HFFc6 (cell line): ENCODE results near the gene KCNQ1. TPM values are rescaled to one million over a fixed set of nuclear protein-coding genes. Genes with fewer than 3 reads are reported as not detected.

Experiments used
- DNase-seq: peaks from one replicate; pipeline ENCODE4 v3.0.0-alpha.2; 2018
- H3K27ac Mint-ChIP-seq: 2 replicates; pipeline ENCODE4 v1.8.0; 2020; ENCODE audit warnings: mild to moderate bottlenecking, mixed read lengths
- H3K27me3 Mint-ChIP-seq: 2 replicates; pipeline ENCODE4 v1.8.0; 2021; ENCODE audit warnings: mild to moderate bottlenecking, moderate library complexity, mixed read lengths; ENCODE audit not compliant: insufficient read depth
- H3K36me3 Mint-ChIP-seq: 2 replicates; pipeline ENCODE4 v1.8.0; 2021; ENCODE audit warnings: low read depth, mixed read lengths
- H3K4me1 Mint-ChIP-seq: 2 replicates; pipeline ENCODE4 v1.8.0; 2020; ENCODE audit warnings: low read depth, mixed read lengths
- H3K4me3 Mint-ChIP-seq: 2 replicates; pipeline ENCODE4 v1.8.0; 2020; ENCODE audit warnings: mild to moderate bottlenecking, moderate library complexity, mixed read lengths
- H3K9me3 Mint-ChIP-seq: 2 replicates; pipeline ENCODE4 v1.8.0; 2020; ENCODE audit warnings: mild to moderate bottlenecking, mixed read lengths
- total RNA-seq, 6 experiments: library from RNA; stranded (reverse); fragmentation: NEBNext Ultra II Directional; extraction: Animal tissue kit (Norgen Biotek cat#: 25700); gene quantifications; 2 replicates in 1 of 6; 3 replicates in 5 of 6; pipeline ENCODE4 v1.2.3, GENCODE V29; 2021
- TF ChIP-seq, protein P1 (sequence below): fragments of 200-600 bp; sonication (generic); IDR thresholded peaks from 2 replicates; pipeline ENCODE4 v1.5.0; 2021; ENCODE audit warnings: antibody characterized with exemption, mild to moderate bottlenecking

Gene KCNQ1
- total RNA-seq, 6 experiments from 2014 or later = not detected

DNA sequence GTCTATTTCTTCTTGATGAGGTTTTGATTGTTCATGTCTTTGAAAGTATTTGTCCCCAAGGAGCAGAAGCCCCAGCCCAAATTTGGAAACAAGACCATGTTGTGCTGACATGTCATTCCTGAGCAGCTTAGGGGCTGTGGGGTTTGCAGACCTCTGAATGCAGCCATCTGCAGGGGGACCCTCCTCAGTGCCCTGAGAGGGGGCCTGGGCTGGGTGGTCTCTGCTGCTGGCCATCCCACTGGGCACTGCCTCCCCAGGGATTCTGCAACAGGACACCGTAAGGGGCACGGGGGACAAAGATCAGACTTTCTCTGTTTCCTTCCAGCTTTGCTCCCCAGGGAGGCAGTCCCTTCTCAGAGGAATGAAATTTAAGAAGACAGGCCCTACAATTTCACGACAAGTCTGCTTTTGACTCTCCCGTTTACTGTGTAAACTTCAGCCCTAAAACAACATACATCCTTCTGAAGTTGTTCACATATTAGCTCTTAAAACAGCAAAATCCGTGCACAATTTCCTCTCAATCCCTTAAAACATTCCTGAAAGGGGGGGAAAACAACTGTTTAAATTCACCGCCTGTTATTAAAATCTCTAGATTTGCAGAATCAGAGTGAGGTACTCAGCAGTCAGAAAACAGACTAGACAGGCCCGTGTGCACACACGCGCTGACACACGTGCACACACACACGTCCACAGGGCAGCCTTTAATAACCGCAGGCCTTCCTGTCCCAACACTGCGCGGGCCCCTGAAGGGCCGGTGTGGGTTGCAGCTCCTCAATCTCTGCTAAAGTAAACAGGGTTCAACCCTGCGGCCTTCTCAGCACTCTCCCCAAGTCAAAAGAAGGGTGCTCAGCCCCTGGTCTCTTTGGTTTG, 109.8 kb downstream of the KCNQ1 start:
- no peaks in the 10 kb centered on the region for H3K4me1 Mint-ChIP-seq
- H3K36me3 Mint-ChIP-seq = no peaks in the 10 kb centered on the region
- H3K9me3 Mint-ChIP-seq = no peaks in the 10 kb centered on the region
- no peak for DNase-seq
- H3K4me3 Mint-ChIP-seq = no peak overlapping the region
- no peak overlapping the region for H3K27ac Mint-ChIP-seq
- peaks cover 26% of the 10 kb centered on the region for H3K27me3 Mint-ChIP-seq
- TF ChIP-seq, protein P1, sequence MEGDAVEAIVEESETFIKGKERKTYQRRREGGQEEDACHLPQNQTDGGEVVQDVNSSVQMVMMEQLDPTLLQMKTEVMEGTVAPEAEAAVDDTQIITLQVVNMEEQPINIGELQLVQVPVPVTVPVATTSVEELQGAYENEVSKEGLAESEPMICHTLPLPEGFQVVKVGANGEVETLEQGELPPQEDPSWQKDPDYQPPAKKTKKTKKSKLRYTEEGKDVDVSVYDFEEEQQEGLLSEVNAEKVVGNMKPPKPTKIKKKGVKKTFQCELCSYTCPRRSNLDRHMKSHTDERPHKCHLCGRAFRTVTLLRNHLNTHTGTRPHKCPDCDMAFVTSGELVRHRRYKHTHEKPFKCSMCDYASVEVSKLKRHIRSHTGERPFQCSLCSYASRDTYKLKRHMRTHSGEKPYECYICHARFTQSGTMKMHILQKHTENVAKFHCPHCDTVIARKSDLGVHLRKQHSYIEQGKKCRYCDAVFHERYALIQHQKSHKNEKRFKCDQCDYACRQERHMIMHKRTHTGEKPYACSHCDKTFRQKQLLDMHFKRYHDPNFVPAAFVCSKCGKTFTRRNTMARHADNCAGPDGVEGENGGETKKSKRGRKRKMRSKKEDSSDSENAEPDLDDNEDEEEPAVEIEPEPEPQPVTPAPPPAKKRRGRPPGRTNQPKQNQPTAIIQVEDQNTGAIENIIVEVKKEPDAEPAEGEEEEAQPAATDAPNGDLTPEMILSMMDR = no peak

DNA sequence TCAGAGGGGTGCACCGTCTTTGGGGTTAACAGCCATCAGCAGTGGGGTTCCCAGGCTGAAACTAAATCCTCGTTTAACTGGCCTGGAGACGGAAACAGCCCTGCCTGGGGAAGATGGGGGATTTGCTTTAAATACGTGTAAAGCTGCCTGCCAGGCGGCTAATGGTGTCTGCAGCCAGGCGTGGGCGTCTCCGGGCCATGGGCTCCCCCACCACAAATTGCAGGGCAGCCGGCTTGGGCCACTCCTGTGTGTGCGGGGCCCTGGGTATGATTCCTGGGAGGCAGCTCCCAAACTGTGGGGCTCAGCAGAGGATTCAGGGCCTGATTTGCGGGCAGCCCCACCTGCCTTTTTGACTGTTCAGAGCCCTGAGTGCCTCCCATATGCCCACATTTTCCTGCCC, 110.5 kb downstream of the KCNQ1 start:
- no peak for DNase-seq
- TF ChIP-seq, protein P1 = no peak
- Mint-ChIP-seq H3K9me3 (no peaks in the 10 kb centered on the region), H3K27me3 (peaks cover 22% of the 10 kb centered on the region), H3K36me3 (no peaks in the 10 kb centered on the region), H3K27ac (no peak overlapping the region), H3K4me1 (no peaks in the 10 kb centered on the region), H3K4me3 (no peak overlapping the region)

DNA sequence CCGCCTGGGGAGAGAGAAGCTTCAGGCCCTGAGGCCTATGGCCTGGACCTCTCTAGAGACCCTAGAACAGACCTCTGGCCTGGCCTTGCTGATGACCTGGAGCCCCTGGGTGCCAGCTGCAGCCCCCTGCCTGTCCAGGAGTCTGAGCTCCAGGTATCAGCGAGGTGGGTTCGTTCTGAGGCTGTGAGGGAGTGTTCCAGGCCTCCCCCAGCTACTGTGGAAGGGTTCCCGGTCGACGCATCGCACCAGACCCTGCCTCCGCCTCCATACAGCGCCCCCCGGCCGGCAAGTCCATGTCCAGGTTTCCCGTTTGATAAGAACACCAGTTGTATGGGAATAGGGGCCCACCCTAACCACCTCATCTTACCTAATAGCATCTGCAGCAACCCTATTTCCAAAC, 111.1 kb downstream of the KCNQ1 start:
- Mint-ChIP-seq H3K9me3 (no peaks in the 10 kb centered on the region), H3K36me3 (no peaks in the 10 kb centered on the region), H3K4me1 (no peaks in the 10 kb centered on the region), H3K27ac (no peak overlapping the region), H3K27me3 (peaks cover 21% of the 10 kb centered on the region), H3K4me3 (no peak overlapping the region)
- TF ChIP-seq, protein P1 = no peak
- DNase-seq = no peak

DNA sequence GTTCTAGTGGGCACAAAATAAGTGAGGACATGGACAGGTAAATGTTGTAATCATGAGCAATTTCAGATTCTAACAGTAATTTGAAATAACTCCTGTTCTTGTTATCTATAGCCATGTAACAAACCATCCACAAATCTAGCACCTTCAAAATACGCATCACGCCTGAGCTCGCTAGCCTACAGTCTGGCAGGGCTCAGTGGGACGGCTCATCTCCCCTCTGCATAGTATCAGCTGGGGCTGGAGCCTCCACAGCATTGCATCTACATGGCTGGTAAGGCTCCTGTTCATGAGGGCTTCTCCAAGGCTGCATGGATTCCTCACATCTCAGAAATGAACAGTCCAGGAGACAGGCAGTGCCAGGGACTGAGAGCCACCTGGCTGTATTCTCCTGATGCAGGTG, 112.6 kb downstream of the KCNQ1 start:
- Mint-ChIP-seq H3K27me3 (peaks cover 16% of the 10 kb centered on the region), H3K4me3 (no peak overlapping the region)

DNA sequence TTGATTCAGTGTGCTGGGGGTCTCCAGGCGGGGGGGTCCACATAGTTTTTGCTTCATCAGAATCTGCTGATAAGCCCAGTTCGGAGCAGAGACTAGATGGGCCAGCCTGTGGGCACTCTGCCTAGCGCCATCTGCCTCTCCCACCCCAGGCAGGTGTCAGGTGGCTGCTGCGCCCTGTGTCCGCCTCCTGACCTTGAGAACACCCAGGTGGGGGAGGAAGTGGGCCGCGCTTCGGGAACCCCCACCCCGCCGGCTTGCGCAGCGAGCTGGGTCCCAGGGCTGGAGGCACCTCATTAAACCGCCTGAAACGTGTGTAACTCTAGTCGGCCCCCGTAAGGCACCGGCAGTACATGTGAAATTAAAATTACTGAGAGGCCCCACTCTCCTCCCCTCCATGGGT, 113.6 kb downstream of the KCNQ1 start:
- no peak for DNase-seq
- peaks cover 11% of the 10 kb centered on the region for H3K27me3 Mint-ChIP-seq
- no peaks in the 10 kb centered on the region for H3K4me1 Mint-ChIP-seq
- TF ChIP-seq, protein P1 = no peak
- no peak overlapping the region for H3K27ac Mint-ChIP-seq
- H3K36me3 Mint-ChIP-seq = no peaks in the 10 kb centered on the region
- no peak overlapping the region for H3K4me3 Mint-ChIP-seq
- no peaks in the 10 kb centered on the region for H3K9me3 Mint-ChIP-seq

More for the DNA sequence above, 112.6 kb downstream of the KCNQ1 start:
- H3K4me1 Mint-ChIP-seq = no peaks in the 10 kb centered on the region
- H3K9me3 Mint-ChIP-seq = no peaks in the 10 kb centered on the region
- TF ChIP-seq, protein P1 = no peak
- no peaks in the 10 kb centered on the region for H3K36me3 Mint-ChIP-seq
- no peak for DNase-seq
- H3K27ac Mint-ChIP-seq = no peak overlapping the region
